Cardiac muscle cell (in vitro differentiated cells and primary cell): Measurements from ENCODE around the gene DRAXIN. TPM values are rescaled to one million over a fixed set of nuclear protein-coding genes. Genes with fewer than 3 reads are reported as not detected.
A peak's percentile ranks its signal among the peaks of the same experiment; 100 is the strongest.

ENCODE experiments used
- DNase-seq, 2 donors: peaks; one replicate each; pipeline versions ENCODE4 v3.0.0 to v3.0.0-alpha.2; 2010 to 2017; ENCODE audit warnings: low read depth in 1 of 2, low spot score in 1 of 2
- H3K27ac ChIP-seq: fragments of 200-600 bp; sonication (generic); 2 replicates; pipeline ENCODE4 v1.5.1; 2016
- H3K27me3 ChIP-seq: fragments of 200-600 bp; sonication (generic); 2 replicates; pipeline ENCODE4 v1.6.0; 2016; ENCODE audit warnings: control low read depth
- H3K36me3 ChIP-seq: fragments of 200-600 bp; sonication (generic); 2 replicates; pipeline ENCODE4 v1.5.1; 2016; ENCODE audit warnings: control low read depth
- H3K4me1 ChIP-seq: fragments of 200-600 bp; sonication (generic); 2 replicates; pipeline ENCODE4 v1.8.1; 2017; ENCODE audit warnings: low read depth, mild to moderate bottlenecking, mixed run types
- H3K4me3 ChIP-seq: fragments of 200-600 bp; sonication (generic); 2 replicates; pipeline ENCODE4 v1.5.1; 2016; ENCODE audit warnings: mild to moderate bottlenecking
- H3K9me3 ChIP-seq: fragments of 200-600 bp; sonication (generic); 2 replicates; pipeline ENCODE4 v1.5.1; 2017; ENCODE audit warnings: low read depth, mild to moderate bottlenecking, control low read depth
- CTCF ChIP-seq: IDR thresholded peaks from 2 replicates; pipeline ENCODE4 v1.5.1; 2012; ENCODE audit warnings: low read depth, mild to moderate bottlenecking, low read length
- polyA plus RNA-seq: library from polyadenylated mRNA; unstranded; fragments of >200 nt; fragmentation: Nextera tagmentation; extraction: Ambion mirVana; gene quantifications from 2 replicates; pipeline ENCODE4 v1.2.1, GENCODE V29; 2016
- total RNA-seq: library from RNA; depleted of rRNA; stranded (reverse); fragments of >200 nt; gene quantifications from 2 replicates; pipeline ENCODE4 v1.2.3, GENCODE V29; 2016

DRAXIN gene
- total and polyA plus RNA-seq, 2 experiments from 2014 or later, result 0.36 TPM; not detected in 1

GRCh38 chr1:11707621-11708276, 16.2 kb downstream of the DRAXIN start:
- no peak overlapping the region for H3K4me3 ChIP-seq
- no peaks in the 10 kb centered on the region for H3K27me3 ChIP-seq
- no peaks in the 10 kb centered on the region for H3K36me3 ChIP-seq
- no peak for TF ChIP-seq CTCF
- peak in 1 of 2 donors; percentile 89 for DNase-seq
- H3K27ac ChIP-seq, result peak overlapping the region; percentile 68
- H3K9me3 ChIP-seq, result no peaks in the 10 kb centered on the region
- H3K4me1 ChIP-seq, result peaks cover 11% of the 10 kb centered on the region

DNA sequence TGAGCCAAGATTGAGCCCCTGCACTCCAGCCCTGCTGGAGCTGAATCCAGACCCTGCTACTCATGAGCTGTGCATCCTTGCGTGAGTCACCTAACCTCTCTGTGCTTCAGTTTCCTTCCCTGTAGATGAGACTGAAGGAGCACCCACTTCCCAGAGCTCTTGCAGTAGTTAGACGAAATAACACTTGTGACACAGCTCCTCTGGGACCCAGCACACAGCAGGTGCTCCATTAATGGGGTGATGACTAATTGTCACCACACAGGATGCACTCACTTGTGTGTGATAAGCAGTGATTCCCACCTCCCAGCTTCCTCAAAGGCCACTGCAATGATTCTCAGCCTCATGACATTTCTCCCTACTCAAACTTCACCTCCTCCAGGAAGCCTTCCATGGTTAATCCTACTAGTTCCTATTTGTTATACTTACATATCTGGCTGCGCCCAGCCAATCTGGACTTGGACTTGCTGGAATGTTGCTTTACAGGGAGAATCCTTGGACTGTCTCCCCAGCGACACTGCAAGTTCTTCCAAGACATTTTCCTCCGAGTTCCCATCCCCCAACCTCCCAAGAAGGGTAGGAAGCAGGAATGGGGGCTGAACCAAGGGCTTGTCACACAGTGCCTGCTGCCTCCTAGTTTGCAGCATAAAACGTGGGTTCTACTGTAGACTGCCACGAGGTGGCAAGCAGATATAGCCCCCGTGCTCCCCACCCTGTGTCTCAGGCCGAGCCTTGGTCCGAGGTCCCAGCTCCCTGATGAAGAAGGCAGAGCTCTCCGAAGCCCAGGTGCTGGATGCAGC, 17.2 kb downstream of the DRAXIN start:
- Histone ChIP-seq H3K27me3 (no peaks in the 10 kb centered on the region), H3K4me3 (no peak overlapping the region), H3K9me3 (no peaks in the 10 kb centered on the region), H3K36me3 (no peaks in the 10 kb centered on the region), H3K27ac (peak overlapping the region; percentile 68), H3K4me1 (peaks cover 11% of the 10 kb centered on the region)
- TF ChIP-seq CTCF, result no peak
- DNase-seq, result no peak

- no peak for DNase-seq
- Histone ChIP-seq H3K9me3 (no peaks in the 10 kb centered on the region), H3K27ac (no peak overlapping the region), H3K4me1 (peaks cover 11% of the 10 kb centered on the region), H3K27me3 (no peaks in the 10 kb centered on the region), H3K36me3 (no peaks in the 10 kb centered on the region), H3K4me3 (no peak overlapping the region)
- no peak for TF ChIP-seq CTCF
Observed at GRCh38 chr1:11711490-11711889, 20.0 kb downstream of the DRAXIN start.

DNA sequence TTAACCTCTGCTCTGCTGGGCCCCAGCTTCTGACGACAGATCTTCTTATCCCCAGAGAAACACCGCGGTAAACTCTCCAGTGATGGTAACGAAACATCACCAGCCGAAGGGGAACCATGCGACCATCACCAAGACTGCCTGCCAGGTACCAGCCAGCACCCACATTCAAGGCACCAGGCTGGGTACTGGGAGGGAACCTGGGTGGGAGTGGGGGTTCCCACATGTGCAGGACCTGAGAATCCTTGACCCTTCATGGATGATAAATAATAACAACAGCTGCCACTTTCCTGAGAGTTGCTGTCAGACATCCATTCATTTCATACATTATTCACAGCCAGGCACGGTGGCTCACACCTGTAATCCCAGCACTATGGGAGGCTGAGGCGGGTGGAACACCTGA, 20.8 kb downstream of the DRAXIN start:
- no peaks in the 10 kb centered on the region for H3K27me3 ChIP-seq
- H3K9me3 ChIP-seq, result no peaks in the 10 kb centered on the region

DNA sequence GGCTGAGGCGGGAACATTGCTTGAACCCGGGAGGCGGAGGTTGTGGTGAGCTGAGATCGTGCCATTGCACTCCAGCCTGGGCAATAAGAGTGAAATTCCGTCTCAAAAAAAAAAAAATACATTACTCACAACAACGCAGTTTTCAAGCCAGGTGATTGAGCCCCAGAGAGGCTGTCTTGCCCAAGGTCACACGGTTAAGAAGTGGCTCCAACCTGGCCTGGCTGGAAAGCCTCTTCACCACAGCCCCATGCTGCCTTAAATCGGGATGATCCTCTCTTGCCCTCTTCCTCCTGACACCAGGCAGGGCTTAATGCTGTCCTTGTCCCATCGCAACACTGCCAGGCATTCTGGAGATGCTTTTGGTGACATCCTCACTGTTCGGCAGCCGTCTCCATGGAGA, 21.6 kb downstream of the DRAXIN start:
- Histone ChIP-seq H3K4me1 (peaks cover 2% of the 10 kb centered on the region), H3K36me3 (no peaks in the 10 kb centered on the region), H3K27ac (no peak overlapping the region), H3K27me3 (no peaks in the 10 kb centered on the region), H3K4me3 (no peak overlapping the region), H3K9me3 (no peaks in the 10 kb centered on the region)
- DNase-seq, result no peak
- no peak for TF ChIP-seq CTCF

More for the DNA sequence above, 20.8 kb downstream of the DRAXIN start:
- Histone ChIP-seq H3K36me3 (no peaks in the 10 kb centered on the region), H3K27ac (no peak overlapping the region), H3K4me3 (no peak overlapping the region), H3K4me1 (peaks cover 10% of the 10 kb centered on the region)
- no peak for DNase-seq
- no peak for TF ChIP-seq CTCF
